Upper lobe of left lung (tissue), 4 donors: Measurements from ENCODE around the gene NUDCD3.

Source experiments
- CTCF ChIP-seq, 6 experiments: fragments of 450-650 bp in 4 of 6; fragments of 200-600 bp in 2 of 6; sonication (generic) in 2 of 6; IDR thresholded peaks; one replicate each; pipeline ENCODE4 v1.5.1; 2016 to 2019; ENCODE audit warnings: antibody characterized with exemption in 6 of 6
- POLR2A ChIP-seq, 4 donors: fragments of 450-650 bp; IDR thresholded peaks; one replicate each; pipeline ENCODE4 v1.5.1; 2016 to 2017; ENCODE audit warnings: antibody characterized with exemption in 4 of 4, mild to moderate bottlenecking in 2 of 4

- TF ChIP-seq CTCF (IDR thresholded peaks at IDR 0.05): no peak
- TF ChIP-seq POLR2A (IDR thresholded peaks at IDR 0.05): no peak
Observed at GRCh38 chr7:44469461-44470134, 20.9 kb downstream of the NUDCD3 start.
